ENCODE data around the gene PURA.

DNA sequence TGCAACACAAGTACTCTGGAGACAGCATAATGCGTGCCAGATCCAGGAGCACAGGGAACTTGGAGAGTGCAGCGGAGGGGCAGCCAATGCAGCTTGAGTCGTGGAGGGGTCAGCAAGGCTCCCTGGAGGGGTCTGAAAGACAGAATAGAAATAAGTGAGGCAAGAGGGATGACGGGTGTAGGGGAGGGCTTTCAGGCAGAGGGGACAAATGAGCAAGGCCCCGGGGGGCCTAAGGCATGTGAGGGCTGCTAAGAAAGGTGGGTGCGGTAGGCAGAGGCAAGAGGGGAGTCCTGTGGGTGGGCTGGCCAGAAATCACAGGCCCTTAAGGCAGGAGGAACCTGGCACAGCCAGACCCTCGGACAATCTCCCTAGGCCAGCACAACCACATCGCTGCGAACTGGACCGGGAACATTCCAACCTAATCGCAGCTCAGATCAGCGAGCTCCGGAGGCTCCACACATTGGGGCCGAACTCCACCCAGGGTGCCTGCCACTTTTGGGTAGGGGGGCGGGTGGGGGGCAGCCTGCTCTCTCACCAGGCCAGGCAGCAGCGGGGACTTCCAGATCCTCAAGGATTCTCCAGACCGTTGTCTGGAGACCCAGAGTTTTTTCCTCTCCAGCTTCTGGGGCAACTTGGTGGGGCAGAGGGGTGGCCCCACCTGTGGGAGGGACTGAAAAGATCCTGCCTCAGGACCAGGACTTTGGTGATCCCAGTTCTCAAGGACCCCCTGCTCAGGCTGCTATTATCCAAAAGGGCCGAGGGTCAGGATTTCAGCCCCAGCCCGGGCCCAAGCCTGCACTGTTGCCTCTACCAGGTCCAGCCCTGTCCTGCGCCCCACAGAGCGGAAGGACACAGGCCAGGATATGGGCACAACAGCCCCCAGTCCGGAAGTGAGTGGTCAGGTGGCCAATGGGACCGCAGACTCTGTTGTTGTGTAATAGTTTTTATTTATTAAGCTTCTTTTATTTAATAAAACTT is 38.4 kb downstream of the PURA start:
- TF ChIP-seq, protein P1, sequence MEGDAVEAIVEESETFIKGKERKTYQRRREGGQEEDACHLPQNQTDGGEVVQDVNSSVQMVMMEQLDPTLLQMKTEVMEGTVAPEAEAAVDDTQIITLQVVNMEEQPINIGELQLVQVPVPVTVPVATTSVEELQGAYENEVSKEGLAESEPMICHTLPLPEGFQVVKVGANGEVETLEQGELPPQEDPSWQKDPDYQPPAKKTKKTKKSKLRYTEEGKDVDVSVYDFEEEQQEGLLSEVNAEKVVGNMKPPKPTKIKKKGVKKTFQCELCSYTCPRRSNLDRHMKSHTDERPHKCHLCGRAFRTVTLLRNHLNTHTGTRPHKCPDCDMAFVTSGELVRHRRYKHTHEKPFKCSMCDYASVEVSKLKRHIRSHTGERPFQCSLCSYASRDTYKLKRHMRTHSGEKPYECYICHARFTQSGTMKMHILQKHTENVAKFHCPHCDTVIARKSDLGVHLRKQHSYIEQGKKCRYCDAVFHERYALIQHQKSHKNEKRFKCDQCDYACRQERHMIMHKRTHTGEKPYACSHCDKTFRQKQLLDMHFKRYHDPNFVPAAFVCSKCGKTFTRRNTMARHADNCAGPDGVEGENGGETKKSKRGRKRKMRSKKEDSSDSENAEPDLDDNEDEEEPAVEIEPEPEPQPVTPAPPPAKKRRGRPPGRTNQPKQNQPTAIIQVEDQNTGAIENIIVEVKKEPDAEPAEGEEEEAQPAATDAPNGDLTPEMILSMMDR (IDR thresholded peaks at IDR 0.05) = no peak
- no peak for TF ChIP-seq EZH2 (IDR thresholded peaks at IDR 0.05; ENCODE audit: borderline replicate concordance, insufficient read depth, low read depth, low read length, poor library complexity, severe bottlenecking)

Measured in B cell (primary cell).